Breast epithelium (tissue), 3 donors: ENCODE measurements around the gene PDCD11.

Experiments used
- POLR2A ChIP-seq: fragments of 450-650 bp; IDR thresholded peaks from one replicate; pipeline ENCODE4 v1.6.1; 2016; ENCODE audit warnings: antibody characterized with exemption, mild to moderate bottlenecking, moderate library complexity
- POLR2AphosphoS5 ChIP-seq, 3 donors: sonication (generic); formaldehyde crosslinking; IDR thresholded peaks; one replicate each; pipeline ENCODE4 v1.6.1; 2017; ENCODE audit warnings: antibody characterized with exemption in 3 of 3
- TF ChIP-seq, protein P1 (sequence below), 3 donors: fragments of 450-650 bp; IDR thresholded peaks; one replicate each; pipeline ENCODE4 v1.5.1; 2016 to 2017; ENCODE audit warnings: antibody characterized with exemption in 3 of 3, mild to moderate bottlenecking in 3 of 3, moderate library complexity in 3 of 3

DNA sequence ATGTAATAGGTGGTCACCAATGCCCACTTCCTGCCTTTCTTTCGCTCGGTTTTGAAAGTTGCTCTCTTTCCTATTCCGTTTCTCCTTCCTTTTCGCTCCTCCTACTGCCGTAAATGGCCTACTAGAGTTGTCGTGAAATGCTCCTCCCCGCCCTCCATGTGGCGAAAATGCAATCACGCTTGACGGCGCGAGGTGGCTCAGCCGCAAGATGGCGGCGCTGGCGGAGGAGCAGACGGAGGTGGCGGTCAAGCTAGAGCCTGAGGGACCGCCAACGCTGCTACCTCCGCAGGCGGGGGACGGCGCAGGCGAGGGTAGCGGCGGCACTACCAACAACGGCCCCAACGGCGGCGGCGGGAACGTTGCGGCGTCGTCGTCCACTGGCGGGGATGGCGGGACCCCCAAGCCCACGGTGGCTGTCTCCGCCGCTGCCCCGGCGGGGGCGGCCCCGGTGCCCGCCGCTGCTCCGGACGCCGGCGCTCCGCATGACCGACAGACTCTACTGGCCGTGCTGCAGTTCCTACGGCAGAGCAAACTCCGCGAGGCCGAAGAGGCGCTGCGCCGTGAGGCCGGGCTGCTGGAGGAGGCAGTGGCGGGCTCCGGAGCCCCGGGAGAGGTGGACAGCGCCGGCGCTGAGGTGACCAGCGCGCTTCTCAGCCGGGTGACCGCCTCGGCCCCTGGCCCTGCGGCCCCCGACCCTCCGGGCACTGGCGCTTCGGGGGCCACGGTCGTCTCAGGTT is 28.5 kb upstream of the PDCD11 start, which contains the start of gene TAF5:
- TF ChIP-seq, protein P1, sequence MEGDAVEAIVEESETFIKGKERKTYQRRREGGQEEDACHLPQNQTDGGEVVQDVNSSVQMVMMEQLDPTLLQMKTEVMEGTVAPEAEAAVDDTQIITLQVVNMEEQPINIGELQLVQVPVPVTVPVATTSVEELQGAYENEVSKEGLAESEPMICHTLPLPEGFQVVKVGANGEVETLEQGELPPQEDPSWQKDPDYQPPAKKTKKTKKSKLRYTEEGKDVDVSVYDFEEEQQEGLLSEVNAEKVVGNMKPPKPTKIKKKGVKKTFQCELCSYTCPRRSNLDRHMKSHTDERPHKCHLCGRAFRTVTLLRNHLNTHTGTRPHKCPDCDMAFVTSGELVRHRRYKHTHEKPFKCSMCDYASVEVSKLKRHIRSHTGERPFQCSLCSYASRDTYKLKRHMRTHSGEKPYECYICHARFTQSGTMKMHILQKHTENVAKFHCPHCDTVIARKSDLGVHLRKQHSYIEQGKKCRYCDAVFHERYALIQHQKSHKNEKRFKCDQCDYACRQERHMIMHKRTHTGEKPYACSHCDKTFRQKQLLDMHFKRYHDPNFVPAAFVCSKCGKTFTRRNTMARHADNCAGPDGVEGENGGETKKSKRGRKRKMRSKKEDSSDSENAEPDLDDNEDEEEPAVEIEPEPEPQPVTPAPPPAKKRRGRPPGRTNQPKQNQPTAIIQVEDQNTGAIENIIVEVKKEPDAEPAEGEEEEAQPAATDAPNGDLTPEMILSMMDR (IDR thresholded peaks at IDR 0.05), result peak in 1 of 3 donors; percentile 11
- TF ChIP-seq POLR2AphosphoS5 (IDR thresholded peaks at IDR 0.05) (peak; percentile 81 to 95 (median 84)), POLR2A (peak; percentile 92)
